Gastrocnemius medialis (tissue), 4 donors: ENCODE results near the gene S100A9. TPM values are rescaled to one million over a fixed set of nuclear protein-coding genes. Genes with fewer than 3 reads are reported as not detected.
A peak's percentile ranks its signal among the peaks of the same experiment; 100 is the strongest.

Experiments
- ATAC-seq, 2 donors: fragments of 150-250 bp; one replicate each; pipeline ENCODE4 v1.9.1; 2016
- DNase-seq, 2 donors: peaks; one replicate each; pipeline ENCODE4 v3.0.0-alpha.2; 2019
- H3K27ac ChIP-seq, 4 donors: fragments of 200-600 bp; sonication (generic); 1 replicate in 1 of 4; 2 replicates in 3 of 4; pipeline ENCODE4 v1.5.1; 2016 to 2018; ENCODE audit warnings: mild to moderate bottlenecking in 2 of 4, moderate library complexity in 1 of 4
- H3K27me3 ChIP-seq, 3 donors: fragments of 200-600 bp; sonication (generic) in 2 of 3; 1 replicate in 1 of 3; 2 replicates in 2 of 3; pipeline versions ENCODE4 v1.5.1 to v1.6.0; 2016 to 2019; ENCODE audit warnings: mild to moderate bottlenecking in 1 of 3, moderate library complexity in 1 of 3
- H3K36me3 ChIP-seq, 2 donors: fragments of 200-600 bp; sonication (generic) in 1 of 2; one replicate each; pipeline ENCODE4 v1.5.1; 2017 to 2018
- H3K4me1 ChIP-seq, 2 donors: fragments of 200-600 bp; sonication (generic) in 1 of 2; one replicate each; pipeline ENCODE4 v1.5.1; 2016 to 2017; ENCODE audit warnings: mild to moderate bottlenecking in 2 of 2
- H3K4me3 ChIP-seq, 4 donors: fragments of 200-600 bp; sonication (generic) in 3 of 4; 1 replicate in 1 of 4; 2 replicates in 3 of 4; pipeline ENCODE4 v1.5.1; 2016 to 2019; ENCODE audit warnings: mild to moderate bottlenecking in 2 of 4
- H3K9me3 ChIP-seq, 3 donors: fragments of 200-600 bp; sonication (generic) in 2 of 3; 1 replicate in 1 of 3; 2 replicates in 2 of 3; pipeline ENCODE4 v1.5.1; 2016 to 2019
- CTCF ChIP-seq, 5 experiments: fragments of 450-650 bp in 3 of 5; fragments of 200-600 bp in 2 of 5; sonication (generic) in 2 of 5; IDR thresholded peaks in 4 of 5; conservative IDR thresholded peaks in 1 of 5; 1 replicate in 4 of 5; 2 replicates in 1 of 5; pipeline ENCODE4 v1.5.1; 2016 to 2019; ENCODE audit warnings: antibody characterized with exemption in 5 of 5, mild to moderate bottlenecking in 3 of 5, moderate library complexity in 3 of 5
- POLR2A ChIP-seq, 2 donors: fragments of 450-650 bp; IDR thresholded peaks; one replicate each; pipeline ENCODE4 v1.6.1; 2017; ENCODE audit warnings: antibody characterized with exemption in 2 of 2, mild to moderate bottlenecking in 2 of 2, moderate library complexity in 2 of 2
- in situ Hi-C, 4 donors: fragments of 200-750 bp; cut with MboI; loops; one replicate each; pipeline versions ENCODE4 v1.15.0 to v1.8.0; 2017; ENCODE audit warnings: low sequenced_read_pairs in 4 of 4
- intact Hi-C: fragments of 100-400 bp; cut with DNase I; formaldehyde crosslinking; loops from one replicate; pipeline ENCODE4 v1.15.1; 2023; ENCODE audit warnings: low total_unique reads
- total RNA-seq, 4 donors: library from RNA; depleted of rRNA; stranded (reverse); fragments of >200 nt; gene quantifications; one replicate each; pipeline versions ENCODE4 v1.1.0 to v1.2.3, GENCODE V29; 2016

The S100A9 gene
- total RNA-seq, 4 donors from 2014 or later, result 57.4 to 205 (median 87.1) TPM

- intact Hi-C loops (no loop called here), in situ Hi-C loops (no loop called here)
- Histone ChIP-seq H3K9me3 (no peaks in the 10 kb centered on the region), H3K27ac (no peak overlapping the region), H3K4me1 (peaks cover 13 to 25% of the 10 kb centered on the region in 2 donors), H3K4me3 (no peak overlapping the region), H3K27me3 (no peaks in the 10 kb centered on the region), H3K36me3 (no peaks in the 10 kb centered on the region)
- ATAC-seq, result no peak
- TF ChIP-seq POLR2A (IDR thresholded peaks at IDR 0.05) (no peak), CTCF (IDR thresholded peaks at IDR 0.05 in 4 of 5, conservative IDR thresholded peaks at IDR 0.05 in 1 of 5) (no peak)
- no peak for DNase-seq
These were observed 30.1 kb downstream of the S100A9 start for GRCh38 chr1:153387785-153388184.

- no peak for DNase-seq
- peaks cover 13 to 26% of the 10 kb centered on the region in 2 donors for H3K4me1 ChIP-seq
- in situ Hi-C loops (no loop called here), intact Hi-C loops (loop anchor here (1.0 kb wide), 1 partner anchor 21 kb away; no protein-coding TSS in a partner anchor)
- no peaks in the 10 kb centered on the region for H3K27me3 ChIP-seq
- H3K9me3 ChIP-seq, result no peaks in the 10 kb centered on the region
- no peak overlapping the region for H3K4me3 ChIP-seq
- ATAC-seq, result no peak
- no peaks in the 10 kb centered on the region for H3K36me3 ChIP-seq
- TF ChIP-seq CTCF (IDR thresholded peaks at IDR 0.05 in 4 of 5, conservative IDR thresholded peaks at IDR 0.05 in 1 of 5), result no peak
- no peak for TF ChIP-seq POLR2A (IDR thresholded peaks at IDR 0.05)
- no peak overlapping the region for H3K27ac ChIP-seq
These were observed 31.7 kb downstream of the S100A9 start for GRCh38 chr1:153389401-153389800.

GRCh38 chr1:153389973-153390879 lies 32.6 kb downstream of the S100A9 start:
- TF ChIP-seq POLR2A (IDR thresholded peaks at IDR 0.05) (no peak), CTCF (IDR thresholded peaks at IDR 0.05 in 4 of 5, conservative IDR thresholded peaks at IDR 0.05 in 1 of 5) (no peak)
- DNase-seq, result no peak
- intact Hi-C loops (loop anchor here (1.0 to 5.0 kb wide), 2 partner anchors 20 to 33 kb away; partner anchors contain the start of gene S100A9), in situ Hi-C loops (no loop called here)
- H3K4me3 ChIP-seq, result peak overlapping the region in 1 of 4 donors; percentile 8
- H3K27ac ChIP-seq, result peak overlapping the region in 3 of 4 donors; percentile 44 to 66 (median 63)
- peak in 1 of 2 donors; percentile 10 for ATAC-seq
- H3K36me3 ChIP-seq, result no peaks in the 10 kb centered on the region
- H3K4me1 ChIP-seq, result peaks cover 13 to 34% of the 10 kb centered on the region in 2 donors
- no peaks in the 10 kb centered on the region for H3K9me3 ChIP-seq
- H3K27me3 ChIP-seq, result no peaks in the 10 kb centered on the region

GRCh38 chr1:153390938-153391710 lies 33.5 kb downstream of the S100A9 start, which contains the start of gene S100A8:
S100A8 (minus strand) TSS chr1:153391073; CDS start chr1:153390535, 538 bp downstream.
- in situ Hi-C loops, result no loop called here
- Histone ChIP-seq H3K4me3 (peak within 1 kb of the TSS in 1 of 4 donors; percentile 8), H3K27me3 (no peaks in the 10 kb centered on the region), H3K4me1 (peaks cover 13 to 40% of the 10 kb centered on the region in 2 donors), H3K9me3 (no peaks in the 10 kb centered on the region), H3K36me3 (no peaks in the 10 kb centered on the region), H3K27ac (peak within 1 kb of the TSS in 3 of 4 donors; percentile 44 to 66 (median 63))
- peak; percentile 83 to 90 for DNase-seq
- peak; percentile 89 for ATAC-seq
- intact Hi-C loops, result loop anchor here (5.0 kb wide), 1 partner anchor 34 kb away; the partner anchor contains the start of gene S100A9
- TF ChIP-seq CTCF (IDR thresholded peaks at IDR 0.05 in 4 of 5, conservative IDR thresholded peaks at IDR 0.05 in 1 of 5) (no peak), POLR2A (IDR thresholded peaks at IDR 0.05) (peak; percentile 10 to 35)
